ENCODE measurements around the gene SLC45A3. TPM values are rescaled to one million over a fixed set of nuclear protein-coding genes. Genes with fewer than 3 reads are reported as not detected.

Gene SLC45A3
- total RNA-seq, 1 experiment from 2014 or later, result 12.3 TPM

DNA sequence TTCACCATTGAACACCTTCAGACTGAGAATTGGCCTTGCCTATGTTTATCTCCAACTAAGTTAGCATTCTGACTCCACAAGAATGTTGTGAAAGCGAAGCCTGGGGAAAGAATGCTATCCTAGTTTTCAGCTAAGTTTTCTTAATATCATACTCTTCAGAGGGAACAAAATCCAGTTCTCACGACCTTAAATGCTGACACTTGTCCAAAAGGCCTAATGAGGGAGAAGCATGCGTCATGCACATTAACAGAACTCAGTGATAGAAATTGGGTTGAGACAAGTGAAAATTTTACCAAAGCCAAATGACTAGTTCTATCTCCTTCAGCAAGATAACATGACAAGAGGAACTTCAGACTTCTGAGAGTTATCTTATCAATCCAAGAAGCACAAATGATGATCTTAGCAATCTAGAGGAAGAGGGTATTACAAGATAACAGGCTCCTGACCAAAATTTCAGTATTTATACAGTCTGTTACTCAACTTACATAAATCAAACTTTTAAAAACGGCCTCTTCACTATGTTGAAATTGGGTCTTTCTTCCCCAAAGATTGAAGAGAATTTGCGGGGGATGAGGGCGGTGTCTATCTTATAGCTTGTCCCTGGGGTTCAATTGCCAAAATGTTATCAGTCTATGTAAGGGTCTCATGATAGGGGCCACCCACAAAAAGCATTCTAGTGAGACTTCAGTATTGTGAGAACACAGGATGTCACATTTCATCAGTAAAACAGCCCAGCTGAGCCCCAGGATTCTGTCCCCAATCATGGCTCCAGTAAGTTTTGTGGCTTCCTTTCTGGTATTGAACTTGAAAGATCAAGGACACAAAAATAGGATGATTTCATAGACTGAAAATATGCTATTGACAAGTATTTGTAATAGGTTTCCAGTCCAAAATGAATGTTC, 26.5 kb upstream of the SLC45A3 start:
- TF ChIP-seq, protein P1, sequence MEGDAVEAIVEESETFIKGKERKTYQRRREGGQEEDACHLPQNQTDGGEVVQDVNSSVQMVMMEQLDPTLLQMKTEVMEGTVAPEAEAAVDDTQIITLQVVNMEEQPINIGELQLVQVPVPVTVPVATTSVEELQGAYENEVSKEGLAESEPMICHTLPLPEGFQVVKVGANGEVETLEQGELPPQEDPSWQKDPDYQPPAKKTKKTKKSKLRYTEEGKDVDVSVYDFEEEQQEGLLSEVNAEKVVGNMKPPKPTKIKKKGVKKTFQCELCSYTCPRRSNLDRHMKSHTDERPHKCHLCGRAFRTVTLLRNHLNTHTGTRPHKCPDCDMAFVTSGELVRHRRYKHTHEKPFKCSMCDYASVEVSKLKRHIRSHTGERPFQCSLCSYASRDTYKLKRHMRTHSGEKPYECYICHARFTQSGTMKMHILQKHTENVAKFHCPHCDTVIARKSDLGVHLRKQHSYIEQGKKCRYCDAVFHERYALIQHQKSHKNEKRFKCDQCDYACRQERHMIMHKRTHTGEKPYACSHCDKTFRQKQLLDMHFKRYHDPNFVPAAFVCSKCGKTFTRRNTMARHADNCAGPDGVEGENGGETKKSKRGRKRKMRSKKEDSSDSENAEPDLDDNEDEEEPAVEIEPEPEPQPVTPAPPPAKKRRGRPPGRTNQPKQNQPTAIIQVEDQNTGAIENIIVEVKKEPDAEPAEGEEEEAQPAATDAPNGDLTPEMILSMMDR (IDR thresholded peaks at IDR 0.05 in 2 of 3, conservative IDR thresholded peaks at IDR 0.05 in 1 of 3; ENCODE audit: borderline replicate concordance in 1 of 3, insufficient read depth in 1 of 3, low read depth in 2 of 3, low read length in 2 of 3), result no peak
- no peak for TF ChIP-seq YY1 (IDR thresholded peaks at IDR 0.05; ENCODE audit: extremely low read depth, insufficient replicate concordance, low read depth, low read length)
- no peaks in the 10 kb centered on the region for H3K9me2 ChIP-seq (ENCODE audit: insufficient read depth)
- intact Hi-C loops (cut with micrococcal nuclease), result no loop called here
- no peak overlapping the region for H3K9ac ChIP-seq (ENCODE audit: low read length)
- H3K27me3 ChIP-seq (ENCODE audit: insufficient read depth, low read length), result no peaks in the 10 kb centered on the region
- H3K4me2 ChIP-seq (ENCODE audit: low read length), result no peak overlapping the region
- no peaks in the 10 kb centered on the region for H3K4me1 ChIP-seq (ENCODE audit: control insufficient read depth in 1 of 2, insufficient read depth in 2 of 2, low read length in 2 of 2)
- BruUV-seq (replicated peaks), result no TSS peak
- H3K36me3 ChIP-seq (ENCODE audit: control insufficient read depth in 1 of 2, insufficient read depth in 2 of 2, low read length in 2 of 2), result peaks cover 3 to 4% of the 10 kb centered on the region in 2 experiments; a peak in 1 of 4 replicates
- RAD21 ChIA-PET (ENCODE audit: low non-redundant PET in 1 of 2, low total read pairs in 2 of 2, uncharacterized antibody in 2 of 2, unreplicated experiment in 2 of 2), result no interaction called here
- ATAC-seq, result no peak
- no peak for DNase-seq (ENCODE audit: low read depth, low spot score)
- H2AFZ ChIP-seq (ENCODE audit: low read depth, low read length, poor library complexity, severe bottlenecking), result no peak overlapping the region
- H3K9me3 ChIP-seq (ENCODE audit: control insufficient read depth in 1 of 2, insufficient read depth in 1 of 2, low read depth in 1 of 2, low read length in 2 of 2), result no peaks in the 10 kb centered on the region
- CTCF ChIA-PET, result interaction anchor here (0.8 kb wide), 1 partner anchor 49 kb away, joined by 4 read pairs; no protein-coding TSS in a partner anchor
- H4K20me1 ChIP-seq (ENCODE audit: insufficient read depth), result no peaks in the 10 kb centered on the region; the same call in none of the 2 replicates
- no peak overlapping the region for H3K4me3 ChIP-seq (replicated peaks in 1 of 2; ENCODE audit: low read depth in 1 of 2, low read length in 2 of 2)
- POLR2A ChIA-PET, result no interaction called here
- H3K27ac ChIP-seq (ENCODE audit: low read depth, low read length), result no peak overlapping the region
- no peaks in the 10 kb centered on the region for H3K79me2 ChIP-seq (ENCODE audit: insufficient read depth, low read length)

DNA sequence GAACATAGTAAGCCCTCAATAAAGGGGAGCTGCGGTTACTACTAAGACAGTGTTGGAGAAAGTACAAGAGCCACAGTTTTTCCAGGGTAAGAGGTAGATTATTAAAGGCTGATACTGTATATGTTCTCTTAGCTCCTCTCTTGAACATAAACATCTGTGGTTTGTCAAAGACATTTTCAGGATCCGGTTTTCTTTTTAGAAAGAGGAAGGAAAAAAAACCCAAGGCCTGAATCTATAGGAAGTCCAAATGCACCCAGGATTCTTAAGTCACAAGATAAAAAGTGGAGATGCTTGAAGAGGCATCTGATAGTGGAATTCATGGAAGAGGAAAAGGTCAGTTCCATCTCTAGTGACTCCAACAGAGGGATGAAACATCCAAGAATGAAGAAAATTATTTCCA, 24.6 kb upstream of the SLC45A3 start:
- Histone ChIP-seq H3K4me1 (ENCODE audit: control insufficient read depth in 1 of 2, insufficient read depth in 2 of 2, low read length in 2 of 2) (no peaks in the 10 kb centered on the region), H3K4me3 (replicated peaks in 1 of 2; ENCODE audit: low read depth in 1 of 2, low read length in 2 of 2) (no peak overlapping the region), H4K20me1 (ENCODE audit: insufficient read depth) (no peaks in the 10 kb centered on the region; the same call in 1 of the 2 replicates), H3K9me3 (ENCODE audit: control insufficient read depth in 1 of 2, insufficient read depth in 1 of 2, low read depth in 1 of 2, low read length in 2 of 2) (no peaks in the 10 kb centered on the region), H3K9ac (ENCODE audit: low read length) (no peak overlapping the region), H3K9me2 (ENCODE audit: insufficient read depth) (no peaks in the 10 kb centered on the region), H2AFZ (ENCODE audit: low read depth, low read length, poor library complexity, severe bottlenecking) (no peak overlapping the region), H3K27me3 (ENCODE audit: insufficient read depth, low read length) (no peaks in the 10 kb centered on the region), H3K79me2 (ENCODE audit: insufficient read depth, low read length) (no peaks in the 10 kb centered on the region), H3K4me2 (ENCODE audit: low read length) (no peak overlapping the region), H3K27ac (ENCODE audit: low read depth, low read length) (no peak overlapping the region), H3K36me3 (ENCODE audit: control insufficient read depth in 1 of 2, insufficient read depth in 2 of 2, low read length in 2 of 2) (0 out of 4 replicates have a peak, but pooled peaks cover 0 to under 1% of the 10 kb centered on the region in 2 experiments)
- ChIA-PET CTCF (interaction anchor here (1.4 kb wide), 1 partner anchor 47 kb away, joined by 5 read pairs; no protein-coding TSS in a partner anchor), RAD21 (ENCODE audit: low non-redundant PET in 1 of 2, low total read pairs in 2 of 2, uncharacterized antibody in 2 of 2, unreplicated experiment in 2 of 2) (no interaction called here), POLR2A (no interaction called here)
- no peak for ATAC-seq
- DNase-seq (ENCODE audit: low read depth, low spot score), result no peak
- intact Hi-C loops (cut with micrococcal nuclease), result no loop called here
- BruUV-seq (replicated peaks), result no TSS peak
- TF ChIP-seq, protein P1 (IDR thresholded peaks at IDR 0.05 in 2 of 3, conservative IDR thresholded peaks at IDR 0.05 in 1 of 3; ENCODE audit: borderline replicate concordance in 1 of 3, insufficient read depth in 1 of 3, low read depth in 2 of 3, low read length in 2 of 3), result no peak
- TF ChIP-seq EZH2phosphoT487 (IDR thresholded peaks at IDR 0.05; ENCODE audit: borderline replicate concordance), result no peak
- TF ChIP-seq, protein P2, sequence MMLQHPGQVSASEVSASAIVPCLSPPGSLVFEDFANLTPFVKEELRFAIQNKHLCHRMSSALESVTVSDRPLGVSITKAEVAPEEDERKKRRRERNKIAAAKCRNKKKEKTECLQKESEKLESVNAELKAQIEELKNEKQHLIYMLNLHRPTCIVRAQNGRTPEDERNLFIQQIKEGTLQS (IDR thresholded peaks at IDR 0.05), result no peak
- no peak for TF ChIP-seq ZFX (IDR thresholded peaks at IDR 0.05)
- TF ChIP-seq SP1 (IDR thresholded peaks at IDR 0.05; ENCODE audit: low read depth), result no peak
- TF ChIP-seq, protein P3, sequence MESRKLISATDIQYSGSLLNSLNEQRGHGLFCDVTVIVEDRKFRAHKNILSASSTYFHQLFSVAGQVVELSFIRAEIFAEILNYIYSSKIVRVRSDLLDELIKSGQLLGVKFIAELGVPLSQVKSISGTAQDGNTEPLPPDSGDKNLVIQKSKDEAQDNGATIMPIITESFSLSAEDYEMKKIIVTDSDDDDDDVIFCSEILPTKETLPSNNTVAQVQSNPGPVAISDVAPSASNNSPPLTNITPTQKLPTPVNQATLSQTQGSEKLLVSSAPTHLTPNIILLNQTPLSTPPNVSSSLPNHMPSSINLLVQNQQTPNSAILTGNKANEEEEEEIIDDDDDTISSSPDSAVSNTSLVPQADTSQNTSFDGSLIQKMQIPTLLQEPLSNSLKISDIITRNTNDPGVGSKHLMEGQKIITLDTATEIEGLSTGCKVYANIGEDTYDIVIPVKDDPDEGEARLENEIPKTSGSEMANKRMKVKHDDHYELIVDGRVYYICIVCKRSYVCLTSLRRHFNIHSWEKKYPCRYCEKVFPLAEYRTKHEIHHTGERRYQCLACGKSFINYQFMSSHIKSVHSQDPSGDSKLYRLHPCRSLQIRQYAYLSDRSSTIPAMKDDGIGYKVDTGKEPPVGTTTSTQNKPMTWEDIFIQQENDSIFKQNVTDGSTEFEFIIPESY (IDR thresholded peaks at IDR 0.05; ENCODE audit: extremely low read depth, insufficient replicate concordance, low read length), result no peak
- TF ChIP-seq, protein P4, sequence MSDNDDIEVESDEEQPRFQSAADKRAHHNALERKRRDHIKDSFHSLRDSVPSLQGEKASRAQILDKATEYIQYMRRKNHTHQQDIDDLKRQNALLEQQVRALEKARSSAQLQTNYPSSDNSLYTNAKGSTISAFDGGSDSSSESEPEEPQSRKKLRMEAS (IDR thresholded peaks at IDR 0.05), result no peak
- TF ChIP-seq ELF1 (IDR thresholded peaks at IDR 0.05; ENCODE audit: borderline replicate concordance, low read depth), result no peak
